Measurements from ENCODE around the gene KCNG4. TPM values are rescaled to one million over a fixed set of nuclear protein-coding genes. Genes with fewer than 3 reads are reported as not detected.

KCNG4 gene
- total and polyA plus RNA-seq, 10 of the 15 experiments (the other 5 are each of a cell fraction or from before 2014, with no cell fraction given), result not detected

- no peak for TF ChIP-seq HSF1 (IDR thresholded peaks at IDR 0.05; ENCODE audit: low read depth, low read length)
- no peak for TF ChIP-seq SIX5 (IDR thresholded peaks at IDR 0.05; ENCODE audit: low read depth, low read length, severe bottlenecking)
- TF ChIP-seq HDAC2 (IDR thresholded peaks at IDR 0.05), result no peak
- no peak for TF ChIP-seq FOS (IDR thresholded peaks at IDR 0.05; ENCODE audit: borderline replicate concordance, extremely low read depth, insufficient read length)
- TF ChIP-seq CHD4 (IDR thresholded peaks at IDR 0.05), result no peak
- TF ChIP-seq PAX5 (IDR thresholded peaks at IDR 0.05; ENCODE audit: borderline replicate concordance, low read depth, low read length), result no peak
- no peak for TF ChIP-seq CHD2 (IDR thresholded peaks at IDR 0.05; ENCODE audit: borderline replicate concordance, low read depth, low read length)
- no peak for TF ChIP-seq ZNF217 (IDR thresholded peaks at IDR 0.05)
- no peak for TF ChIP-seq CBX5 (IDR thresholded peaks at IDR 0.05; ENCODE audit: low read depth)
- no peak for TF ChIP-seq ZNF24 (IDR thresholded peaks at IDR 0.05)
- no peak for TF ChIP-seq ZNF622 (IDR thresholded peaks at IDR 0.05)
- TF ChIP-seq CBFB (IDR thresholded peaks at IDR 0.05; ENCODE audit: low read depth), result no peak
- no peak for TF ChIP-seq IKZF2 (IDR thresholded peaks at IDR 0.05)
- TF ChIP-seq TARDBP (IDR thresholded peaks at IDR 0.05; ENCODE audit: borderline replicate concordance), result no peak
- ChIA-PET POLR2A (no interaction called here), RAD21 (ENCODE audit: unreplicated experiment) (interaction anchor here (0.7 kb wide), 1 partner anchor 8 kb away, joined by 3 read pairs; no protein-coding TSS in a partner anchor), CTCF (interaction anchor here (1.5 to 1.9 kb wide), 2 partner anchors 9 to 238 kb away, joined by 4 to 7 read pairs; no protein-coding TSS in a partner anchor), SMC1A (ENCODE audit: uncharacterized antibody, unreplicated experiment) (interaction anchor here (0.6 to 1.2 kb wide), 2 partner anchors 10 to 435 kb away, joined by 3 read pairs; no protein-coding TSS in a partner anchor)
- no peak for DNase-seq (ENCODE audit: low read depth, low spot score)
- Histone ChIP-seq H3K4me3 (no peak overlapping the region), H3K36me3 (ENCODE audit: control insufficient read depth in 2 of 2, insufficient read depth in 2 of 2, low read length in 1 of 2) (no peaks in the 10 kb centered on the region), H3K79me2 (ENCODE audit: control insufficient read depth, insufficient read depth, low read length) (no peaks in the 10 kb centered on the region), H2AFZ (ENCODE audit: control insufficient read depth, low read depth, low read length) (no peak overlapping the region), H3K4me1 (ENCODE audit: control insufficient read depth, insufficient read depth, low read length) (no peaks in the 10 kb centered on the region), H4K20me1 (ENCODE audit: control insufficient read depth, insufficient read depth) (no peaks in the 10 kb centered on the region), H3K9ac (ENCODE audit: control insufficient read depth, insufficient read depth, low read length) (no peak overlapping the region), H3K27ac (ENCODE audit: control insufficient read depth, insufficient read depth) (no peak overlapping the region), H3K9me3 (replicated peaks; ENCODE audit: control insufficient read depth, insufficient read depth, low read length) (no peaks in the 10 kb centered on the region), H3K27me3 (replicated peaks in 1 of 2; ENCODE audit: control insufficient read depth in 2 of 2, insufficient read depth in 2 of 2, low read length in 1 of 2) (no peaks in the 10 kb centered on the region; a peak in 1 of 4 replicates), H3K4me2 (ENCODE audit: control insufficient read depth, insufficient read depth) (no peak overlapping the region)
- WGBS (ENCODE audit: insufficient coverage, insufficient replicate concordance, low lambda C conversion rate, missing lambda C conversion rate), result 30% methylated on average over 18 of the region's 18 CpGs
- no peak for ATAC-seq
- no peak for FAIRE-seq
- in situ Hi-C loops (cut with MboI) (no loop called here), intact Hi-C loops (cut with micrococcal nuclease; ENCODE audit: unreplicated experiment) (no loop called here)
- BruUV-seq (replicated peaks), result no TSS peak
Observed at GRCh38 chr16:84268291-84269040, 28.7 kb upstream of the KCNG4 start.

All from GM12878 (cell line).